CMK (cell line): Measurements from ENCODE around the gene CEACAM18.
"Not testable (repeated sequence)": the region's sequence is repeated elsewhere in the genome, so short reads cannot be mapped to it uniquely, and the experiment has no call there.

Experiments used
- DNase-seq: peaks from one replicate; pipeline ENCODE4 v3.0.0-alpha.2; 2010; ENCODE audit warnings: low read depth

Gene CEACAM18

DNA sequence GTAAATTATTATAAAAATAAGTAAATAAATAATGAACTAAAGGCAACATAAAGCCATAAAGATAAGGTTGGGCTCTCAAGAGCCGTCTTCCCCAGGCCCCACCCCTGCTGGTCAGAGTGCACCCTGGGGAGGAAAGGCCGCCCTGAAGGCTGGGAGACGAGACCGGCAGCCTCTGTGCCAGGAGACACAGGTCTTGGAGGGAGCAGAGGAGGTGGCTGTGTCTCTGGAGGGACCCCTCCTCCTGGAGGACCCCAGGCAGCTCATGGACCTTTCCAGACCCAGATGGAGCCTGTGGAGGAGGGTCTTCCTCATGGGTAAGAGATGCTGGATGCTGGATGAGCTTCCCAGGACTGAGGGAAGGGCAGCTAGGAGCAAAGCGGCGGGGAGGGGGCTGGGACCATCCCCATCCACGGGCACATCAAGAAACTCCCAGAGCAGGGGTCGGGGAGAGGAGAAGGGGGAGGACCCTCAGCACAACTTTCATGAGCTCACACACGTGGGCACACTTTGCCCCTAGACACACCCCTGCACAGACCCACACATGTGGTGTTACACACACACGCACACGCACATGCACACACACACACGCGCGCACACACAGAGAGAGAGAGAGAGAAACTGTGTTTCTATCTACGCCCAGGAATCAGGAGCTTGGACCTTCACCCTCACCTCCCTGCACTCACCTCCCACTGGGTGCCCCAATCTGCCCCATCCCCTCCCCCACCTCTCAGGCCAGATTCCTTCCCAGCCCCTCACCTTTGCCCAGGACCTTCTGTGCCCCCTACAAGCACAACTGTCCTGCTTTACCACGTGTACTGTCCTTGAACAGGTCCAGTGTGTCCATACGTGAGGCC is at the start of gene CEACAM18:
CEACAM18 (plus strand) TSS at position 159 of the 854 bp plus-strand sequence.
- no peak for DNase-seq

DNA sequence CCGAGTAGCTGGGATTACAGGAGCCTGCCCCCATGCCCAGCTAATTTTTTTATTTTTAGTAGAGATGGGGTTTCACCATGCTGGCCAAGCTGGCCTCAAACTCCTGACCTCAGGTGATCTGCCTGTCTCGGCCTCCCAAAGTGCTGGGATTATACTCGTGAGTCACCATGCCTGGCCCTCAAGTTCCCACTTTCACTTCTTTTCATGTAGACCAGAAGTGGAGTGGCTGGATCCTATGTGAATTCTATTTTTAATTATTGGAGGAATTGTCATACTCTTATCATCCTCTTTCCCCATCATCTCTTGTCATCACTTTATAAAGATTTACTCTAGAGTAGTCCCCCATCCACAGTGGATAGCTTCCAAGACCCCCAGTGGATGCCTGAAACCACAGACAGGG is 48.1 kb upstream of the CEACAM18 start:
- no peak for DNase-seq

DNA sequence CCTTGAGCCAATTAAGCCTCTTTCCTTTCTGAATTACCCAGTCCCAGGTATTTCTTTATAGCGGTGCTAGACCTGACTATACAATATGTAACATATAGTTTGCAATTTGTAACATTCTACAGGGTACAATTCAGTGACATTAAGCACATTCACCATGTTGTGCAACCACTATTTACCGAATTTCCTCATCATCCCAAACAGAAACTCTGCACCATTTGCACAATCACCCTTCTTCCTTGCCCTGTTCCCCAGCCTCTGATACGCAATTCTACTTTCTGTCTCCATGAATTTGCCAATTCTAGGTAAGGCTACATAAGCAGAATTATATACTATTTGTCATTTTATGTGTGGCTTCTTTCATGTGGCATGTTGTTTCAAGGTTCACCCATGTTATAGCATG is 47.2 kb upstream of the CEACAM18 start:
- no peak for DNase-seq

DNA sequence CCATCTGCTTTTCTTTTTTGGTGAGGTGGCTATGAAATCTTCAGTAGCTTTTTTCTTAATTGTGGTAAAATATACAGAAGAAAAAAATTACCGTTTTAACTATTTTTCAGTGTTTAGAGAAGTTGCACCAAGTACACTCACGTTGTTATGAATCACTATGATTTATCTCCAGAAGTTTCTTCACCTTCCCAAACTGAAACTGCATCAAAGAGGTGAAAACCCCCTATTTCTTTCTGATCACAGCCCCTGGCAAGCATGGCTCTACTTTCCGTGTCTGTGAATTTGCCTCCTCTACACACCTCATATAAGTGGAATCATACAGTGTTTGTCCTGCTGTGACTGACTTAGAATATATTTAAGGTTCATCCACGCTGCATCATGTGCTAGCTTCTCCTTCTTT is 45.3 kb upstream of the CEACAM18 start:
- DNase-seq = no peak

DNA sequence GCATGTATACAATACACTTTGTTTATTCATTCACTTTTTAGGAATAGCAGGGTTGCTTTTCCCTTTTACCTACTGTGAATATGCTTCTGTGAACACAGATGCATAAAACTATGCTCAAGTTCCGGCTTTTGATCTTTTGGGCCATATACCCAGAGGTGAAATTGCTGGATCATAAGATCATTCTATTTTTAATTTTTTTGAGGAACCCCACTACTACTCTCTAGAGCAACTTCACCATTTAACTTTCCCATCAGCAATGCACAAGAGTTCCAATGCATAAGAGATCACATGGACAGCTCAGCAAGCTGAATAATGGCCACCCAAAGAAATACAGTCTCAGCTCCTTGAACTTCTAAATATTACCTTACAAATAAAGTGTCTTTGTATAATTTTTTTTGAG is 43.9 kb upstream of the CEACAM18 start:
- DNase-seq = no peak

DNA sequence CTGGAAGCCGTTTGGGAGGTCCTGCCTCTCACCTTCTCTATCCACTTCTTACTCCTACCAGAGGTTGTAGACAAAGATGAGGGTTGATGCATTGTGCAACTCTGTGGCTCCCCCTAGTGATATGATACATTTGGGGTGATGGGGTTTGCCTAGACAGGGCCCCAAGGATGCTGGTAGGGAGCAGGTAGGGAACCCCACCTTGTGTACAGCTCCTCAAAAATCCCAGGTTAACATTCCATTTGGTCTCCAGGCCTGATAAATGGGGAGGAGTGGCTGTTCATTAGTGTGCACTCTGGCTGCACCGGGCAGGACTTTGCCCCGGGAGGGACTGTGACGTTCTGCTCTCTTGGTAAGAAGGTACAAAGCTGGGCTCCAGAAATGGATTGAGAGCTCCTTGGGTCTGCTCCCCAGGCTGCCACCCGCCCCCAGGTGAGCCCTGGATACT is 39.3 kb upstream of the CEACAM18 start:
- no peak for DNase-seq

DNA sequence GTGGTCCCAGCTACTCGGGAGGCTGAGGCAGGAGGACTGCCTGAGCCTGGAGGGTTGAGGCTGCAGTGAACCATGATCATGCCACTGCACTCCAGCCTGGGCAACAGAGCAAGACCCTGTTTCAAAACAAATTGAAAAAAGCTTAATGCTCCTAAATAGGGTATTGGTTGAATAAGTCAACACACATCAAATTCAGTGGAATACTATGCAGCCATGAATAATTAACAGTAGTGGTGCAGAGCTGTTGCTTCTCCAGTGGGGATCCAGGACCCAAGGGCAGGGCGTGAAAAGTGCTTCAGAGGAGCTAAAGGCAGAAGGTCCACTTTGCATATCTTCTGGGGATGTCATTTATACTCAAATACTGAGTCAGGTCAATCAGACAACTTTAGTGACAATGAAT is 38.3 kb upstream of the CEACAM18 start:
- DNase-seq = no peak

DNA sequence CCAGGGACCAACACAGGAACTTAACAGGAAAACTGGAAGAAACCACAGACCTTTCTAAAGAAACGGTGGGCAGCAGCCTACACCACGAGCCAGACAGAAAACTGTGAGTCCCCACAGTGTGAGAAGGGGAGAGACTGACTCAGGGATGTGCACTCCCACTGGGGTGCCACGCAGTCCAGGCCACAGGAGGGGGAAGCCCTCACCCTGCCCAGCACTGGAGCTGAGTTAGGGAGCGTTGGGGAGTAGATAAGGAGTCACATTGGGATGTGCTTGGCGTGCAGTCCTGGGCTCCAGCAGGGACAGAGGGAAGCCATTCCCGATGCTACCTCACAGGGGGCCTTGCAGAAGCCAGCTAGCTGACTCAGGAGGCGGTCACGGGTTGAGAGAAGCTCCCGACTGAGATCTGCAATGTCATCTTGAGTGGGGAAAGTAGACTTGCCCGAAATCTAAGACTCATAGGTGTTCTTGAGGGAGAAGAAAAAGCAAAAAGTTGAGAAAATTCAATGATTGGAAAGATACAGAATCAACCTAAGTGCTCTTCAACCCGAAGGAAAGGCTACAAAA is 37.4 kb upstream of the CEACAM18 start:
- no peak for DNase-seq

DNA sequence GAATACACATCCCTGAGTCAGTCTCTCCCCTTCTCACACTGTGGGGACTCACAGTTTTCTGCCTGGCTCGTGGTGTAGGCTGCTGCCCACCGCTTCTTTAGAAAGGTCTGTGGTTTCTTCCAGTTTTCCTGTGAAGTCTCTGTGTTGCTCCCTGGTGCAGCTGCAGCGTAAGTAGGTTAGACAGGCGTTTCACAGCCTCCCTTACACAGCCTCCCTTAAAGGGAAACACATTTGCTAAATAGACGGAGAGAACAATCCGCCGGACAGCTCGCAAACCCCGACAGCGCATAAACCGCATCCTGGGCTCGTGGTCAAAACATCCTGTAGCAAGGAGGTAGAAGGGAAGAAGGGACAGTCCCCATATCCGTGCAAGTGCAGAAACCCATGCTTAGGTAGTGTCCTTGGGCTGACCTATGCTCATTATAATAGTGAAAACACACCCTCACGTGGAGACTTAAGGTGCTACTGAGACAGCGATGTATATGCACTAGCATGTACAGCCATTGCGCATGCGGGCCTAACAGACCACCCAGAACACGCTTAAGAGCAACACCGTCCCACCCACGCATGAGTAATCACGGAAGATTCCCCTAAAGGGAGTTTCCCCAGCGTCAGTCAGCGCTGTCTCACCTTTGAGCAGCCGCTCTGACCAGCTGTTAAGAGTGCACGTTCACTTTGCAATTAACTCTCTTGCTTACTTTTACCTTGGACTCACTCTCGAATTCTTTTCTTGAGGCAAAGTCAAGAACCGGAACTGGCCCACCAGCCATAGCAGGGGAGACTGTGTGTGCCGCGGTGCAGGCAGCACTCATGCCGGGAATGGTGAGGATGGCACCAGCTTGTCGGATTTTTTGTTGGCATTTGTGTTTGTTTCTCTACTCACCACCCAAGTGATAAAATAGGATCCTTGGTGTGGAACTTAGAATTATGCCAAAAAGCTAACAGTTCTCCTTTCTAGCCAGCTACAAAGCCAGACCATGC is 36.6 kb upstream of the CEACAM18 start:
- DNase-seq = no peak

DNA sequence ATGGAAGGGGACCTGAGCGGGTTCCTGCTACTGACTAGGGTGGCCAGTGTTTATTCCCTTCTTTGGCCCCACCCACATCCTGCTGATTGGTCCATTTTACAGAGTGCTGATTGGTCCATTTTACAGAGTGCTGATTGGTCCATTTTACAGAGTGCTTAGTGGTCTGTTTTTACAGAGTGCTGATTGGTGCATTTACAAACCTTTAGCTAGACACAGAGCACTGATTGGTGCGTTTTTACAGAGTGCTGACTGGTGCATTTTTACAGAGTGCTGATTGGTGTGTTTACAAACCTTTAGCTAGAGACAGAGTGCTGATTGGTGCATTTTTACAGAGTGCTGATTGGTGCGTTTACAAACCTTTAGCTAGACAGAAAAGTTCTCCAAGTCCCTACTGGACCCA is 30.8 kb upstream of the CEACAM18 start:
- not testable (repeated sequence) for DNase-seq

DNA sequence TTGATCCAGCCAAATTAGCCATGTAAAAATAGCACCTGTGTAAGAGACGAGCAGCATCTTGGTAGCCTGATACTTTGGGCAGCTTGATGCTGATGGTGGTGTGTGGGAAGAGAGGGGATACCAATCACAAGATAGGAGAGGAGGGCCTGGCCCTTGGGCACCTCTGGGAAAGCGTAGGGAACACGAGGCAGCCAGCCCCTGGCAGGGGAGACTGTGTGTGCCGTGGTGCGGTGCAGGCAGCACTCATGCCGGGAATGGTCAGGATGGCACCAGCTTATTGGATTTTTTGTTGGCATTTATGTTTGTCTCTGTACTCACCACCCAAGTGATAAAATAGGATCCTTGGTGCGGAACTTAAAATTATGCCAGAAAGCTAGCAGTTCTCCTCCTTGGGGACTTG is 30.3 kb upstream of the CEACAM18 start:
- no peak for DNase-seq

DNA sequence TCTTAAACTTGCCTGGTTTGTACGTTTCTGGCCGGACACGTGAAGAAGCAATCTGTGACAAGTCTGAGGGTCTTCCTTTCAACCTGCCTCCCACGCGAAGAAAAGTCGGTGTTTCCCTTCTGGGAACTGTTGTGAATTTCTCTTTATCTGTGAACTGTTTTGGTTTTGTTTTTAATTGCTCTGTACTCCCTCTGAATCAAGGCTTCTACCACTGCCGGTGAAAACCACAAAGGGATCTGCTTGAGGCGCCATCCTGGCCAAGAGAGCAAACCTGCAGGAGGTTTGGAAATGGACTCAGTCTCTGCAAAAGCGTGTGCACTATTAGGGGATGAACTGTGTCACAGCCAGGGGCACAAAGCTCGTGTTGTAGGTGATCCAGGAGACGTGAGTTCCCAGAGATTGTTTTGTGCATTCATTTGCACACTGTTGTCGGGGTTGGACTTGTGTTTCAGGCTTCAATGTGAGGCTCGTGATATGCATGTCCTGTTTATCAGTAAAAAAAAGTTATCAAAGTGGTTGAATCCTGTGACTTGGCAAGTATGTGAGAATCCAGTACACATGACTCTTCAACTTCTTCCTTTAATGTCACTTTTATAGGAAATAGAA is 29.8 kb upstream of the CEACAM18 start:
- DNase-seq = no peak

DNA sequence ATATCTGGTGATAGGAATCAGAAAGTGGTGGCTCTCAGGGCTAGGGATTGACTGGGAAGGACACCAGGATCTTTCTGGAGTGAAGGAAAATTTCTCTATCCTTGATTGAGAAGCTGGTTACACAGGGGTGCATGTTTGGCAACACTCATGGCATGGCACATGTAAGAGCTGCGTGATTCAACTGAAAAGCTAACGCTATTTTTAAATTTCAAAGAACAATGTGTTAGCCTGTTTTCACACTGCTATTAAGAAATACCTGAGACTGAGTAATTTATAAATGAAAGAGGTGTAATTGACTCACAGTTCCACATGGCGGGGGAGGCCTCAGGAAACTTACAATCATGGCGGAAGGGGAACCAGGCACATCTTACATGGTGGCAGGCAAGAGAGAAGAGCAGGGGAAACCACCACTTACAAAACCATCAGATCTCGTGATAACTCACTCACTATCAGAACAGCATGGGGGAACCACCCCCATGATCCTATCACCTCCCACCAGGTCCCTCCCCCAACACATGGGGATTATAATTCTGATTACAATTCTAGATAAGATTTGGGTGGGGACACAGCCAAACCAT is 27.5 kb upstream of the CEACAM18 start:
- no peak for DNase-seq

DNA sequence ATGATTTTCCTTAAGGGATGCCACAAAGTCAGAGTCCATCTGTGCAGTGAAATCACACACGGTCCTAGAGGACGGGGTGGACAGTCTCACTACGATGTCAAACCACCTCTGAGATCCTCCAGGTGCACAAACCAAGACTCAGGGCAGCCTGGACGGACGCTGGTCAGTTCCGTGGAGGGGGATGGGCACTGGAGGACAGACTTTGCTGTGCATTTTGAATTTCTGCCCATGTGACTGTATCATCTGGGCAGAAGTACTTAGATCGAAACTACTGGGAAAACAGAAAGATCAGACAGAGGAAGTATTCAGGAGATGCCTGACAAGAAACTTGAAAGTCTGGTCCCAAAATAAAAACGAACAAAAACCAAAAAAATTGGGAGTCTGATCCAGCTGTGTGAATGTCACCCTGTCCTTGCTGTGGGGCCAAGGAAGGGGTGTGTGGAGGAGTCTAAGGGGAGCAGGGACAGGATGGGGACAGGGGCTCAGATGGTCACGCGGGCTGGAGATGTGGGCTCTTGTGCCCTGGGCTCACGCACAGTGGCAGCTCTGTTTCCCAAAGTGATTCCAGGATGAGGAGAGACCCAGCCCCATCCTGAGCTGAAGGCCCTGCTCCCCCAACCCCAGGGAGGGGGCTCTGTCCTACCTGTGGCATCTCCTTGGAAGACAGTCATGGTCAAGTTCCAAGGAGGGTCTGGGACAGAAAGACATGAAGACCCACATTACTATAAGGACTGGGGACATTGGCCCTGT is 21.6 kb upstream of the CEACAM18 start:
- no peak for DNase-seq

DNA sequence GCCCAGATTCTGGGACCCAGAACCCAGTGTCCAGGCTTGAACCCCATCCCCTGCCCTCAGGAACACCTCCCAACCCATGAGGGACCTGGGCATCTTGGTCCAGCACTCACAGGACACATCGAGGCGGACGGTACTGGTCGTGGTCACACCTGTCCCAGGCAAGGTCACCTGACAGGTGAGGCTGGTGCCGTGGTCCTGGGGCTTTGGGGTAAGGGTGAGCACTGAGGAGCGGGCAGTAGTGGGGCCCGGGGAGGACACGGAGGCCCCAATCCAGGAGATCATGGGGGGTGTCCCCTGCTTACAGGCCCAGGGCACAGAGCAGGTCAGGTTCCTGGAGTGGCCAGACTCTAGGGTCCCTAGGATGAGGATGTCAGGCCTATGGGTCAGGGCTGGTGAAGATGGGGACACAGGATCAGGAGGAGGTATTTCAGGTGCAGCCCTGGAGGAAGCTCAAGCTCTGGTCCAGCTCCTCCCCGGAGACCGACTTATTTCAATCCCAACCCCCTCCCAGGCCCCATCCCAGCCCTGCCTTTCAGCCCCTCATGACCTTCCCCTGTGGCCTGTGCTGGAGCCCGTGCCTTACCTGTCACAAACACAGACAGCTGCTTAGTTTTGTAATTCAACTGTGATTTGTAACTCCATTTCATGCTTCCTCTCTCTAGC is 20.9 kb upstream of the CEACAM18 start:
- no peak for DNase-seq

DNA sequence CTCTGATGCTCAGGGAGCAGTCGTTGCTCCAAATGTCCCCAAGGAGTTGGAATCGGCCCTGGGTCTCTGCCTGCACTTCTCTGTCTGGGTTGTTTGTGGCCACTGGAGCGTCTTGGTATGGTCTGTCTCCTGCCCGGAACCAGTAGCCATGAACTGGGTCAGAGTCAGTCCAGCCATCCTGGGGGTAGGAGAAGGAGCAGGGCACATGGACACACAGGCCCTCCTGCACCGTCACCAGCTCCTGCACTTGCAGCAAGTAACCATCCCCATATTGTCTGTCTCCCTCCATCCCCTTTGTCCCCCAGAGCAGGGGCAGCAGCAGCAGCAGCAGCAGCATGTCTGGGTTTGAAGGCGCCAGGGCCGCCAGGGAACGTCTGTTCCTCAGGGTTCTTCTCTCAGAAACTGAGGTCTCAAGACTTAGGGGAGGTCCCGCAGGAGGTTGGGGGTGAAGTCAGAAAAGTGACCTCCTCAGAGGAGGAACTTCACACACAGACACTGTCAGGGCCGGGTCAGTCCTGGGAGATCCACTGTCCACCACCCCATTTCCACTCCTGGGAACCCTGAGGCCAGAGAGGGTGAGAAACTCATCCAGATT is 20.2 kb upstream of the CEACAM18 start, which contains the start of gene SIGLEC8:
SIGLEC8 (minus strand) TSS at position 404 of the 595 bp plus-strand sequence; CDS start at position 337, 67 bp downstream.
- no peak for DNase-seq

DNA sequence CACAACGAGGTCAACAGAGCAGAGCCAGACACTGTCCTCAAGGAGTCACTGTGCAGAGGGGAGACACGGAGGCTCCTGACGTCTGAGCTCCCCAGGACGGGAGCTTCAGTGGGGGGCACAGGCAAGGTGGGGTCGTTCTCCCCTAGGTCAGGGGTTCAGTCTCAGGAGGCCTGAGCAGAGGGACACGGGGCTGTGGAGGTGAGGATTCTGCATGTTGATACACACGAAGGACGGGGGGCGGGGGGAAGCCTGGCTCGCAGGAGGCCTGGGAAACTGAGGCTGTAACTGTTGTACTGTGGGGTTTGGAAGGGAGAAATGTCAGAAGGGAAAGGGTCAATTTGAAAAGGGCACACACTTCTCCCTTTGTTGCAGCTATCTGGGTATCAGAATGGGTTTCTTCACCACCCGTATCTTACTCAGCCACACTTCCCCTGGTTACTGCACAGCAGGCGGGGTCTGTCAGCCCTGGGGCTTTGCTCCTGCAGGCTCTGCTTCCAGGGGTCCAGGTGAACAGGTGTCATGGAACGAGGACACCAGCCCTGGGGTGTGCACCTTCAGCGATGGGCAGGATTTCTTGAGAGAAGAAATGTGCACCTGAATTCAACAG is 19.3 kb upstream of the CEACAM18 start:
- no peak for DNase-seq

DNA sequence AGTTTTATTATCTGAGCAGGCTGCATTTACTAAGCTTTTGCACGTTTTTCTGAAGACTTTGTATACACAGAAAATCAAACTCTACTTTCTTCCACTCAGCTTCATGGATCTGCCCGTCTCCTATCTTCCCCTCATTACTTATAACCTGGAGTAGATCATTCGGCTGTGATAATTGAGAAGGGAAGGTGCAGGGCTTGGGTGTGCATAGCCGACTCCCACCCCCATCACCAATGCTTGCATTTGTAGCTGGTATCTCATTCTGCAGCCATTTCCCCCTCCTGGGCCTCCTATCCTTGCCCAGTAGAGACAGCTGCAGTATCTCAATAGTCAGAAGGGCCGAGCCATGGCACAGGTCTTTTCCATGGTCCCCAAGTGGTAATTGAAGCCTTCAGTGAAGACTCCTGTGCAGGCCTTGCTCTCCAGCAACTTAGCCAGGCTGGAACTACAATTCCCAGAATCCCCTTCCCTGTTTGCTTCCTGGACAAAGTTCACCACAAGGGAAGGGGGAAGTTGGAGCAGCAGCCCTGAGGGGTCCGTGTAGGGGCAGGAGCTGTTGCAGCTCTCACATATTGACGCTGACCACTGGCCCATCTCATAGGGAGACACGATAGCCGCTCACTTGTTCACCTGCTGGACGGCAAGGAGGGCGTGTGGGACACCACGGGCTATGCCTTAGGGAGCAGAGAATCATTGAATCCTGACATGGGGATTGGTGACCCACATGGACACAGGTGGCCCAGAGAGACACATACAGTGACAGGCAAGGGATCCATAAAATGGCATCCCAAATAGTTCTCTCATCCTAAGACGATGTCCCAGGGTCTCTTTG is 18.0 kb upstream of the CEACAM18 start:
- DNase-seq = peak; percentile 81
